GM23248 (cell line): ENCODE results near the gene DLG4. TPM values are rescaled to one million over a fixed set of nuclear protein-coding genes. Genes with fewer than 3 reads are reported as not detected.

Experiments used
- DNase-seq: peaks from one replicate; pipeline ENCODE4 v3.0.0-alpha.2; 2015
- H2AFZ ChIP-seq: fragments of 200-600 bp; sonication (generic); 2 replicates; pipeline ENCODE4 v1.6.1; 2016; ENCODE audit warnings: antibody characterized with exemption
- H3F3A ChIP-seq: fragments of 200-600 bp; sonication (generic); 2 replicates; pipeline ENCODE4 v1.6.1; 2016; ENCODE audit warnings: mild to moderate bottlenecking, antibody characterized with exemption, mixed run types; ENCODE audit not compliant: insufficient read depth
- H3K27ac ChIP-seq: fragments of 200-600 bp; sonication (generic); 2 replicates; pipeline ENCODE4 v1.5.1; 2016; ENCODE audit warnings: mild to moderate bottlenecking
- H3K27me3 ChIP-seq: fragments of 200-600 bp; sonication (generic); replicated peaks from 2 replicates; pipeline ENCODE4 v1.6.1; 2016; ENCODE audit warnings: mild to moderate bottlenecking; ENCODE audit not compliant: insufficient read depth
- H3K36me3 ChIP-seq: fragments of 200-600 bp; sonication (generic); 2 replicates; pipeline ENCODE4 v1.6.1; 2016; ENCODE audit warnings: low read depth, mild to moderate bottlenecking
- H3K4me1 ChIP-seq: fragments of 200-600 bp; sonication (generic); 2 replicates; pipeline ENCODE4 v1.6.1; 2016; ENCODE audit warnings: mild to moderate bottlenecking; ENCODE audit not compliant: insufficient read depth
- H3K4me2 ChIP-seq: fragments of 200-600 bp; sonication (generic); one replicate; pipeline ENCODE4 v1.6.1; 2016; ENCODE audit warnings: mild to moderate bottlenecking; ENCODE audit not compliant: unreplicated experiment
- H3K4me3 ChIP-seq: fragments of 200-600 bp; sonication (generic); 2 replicates; pipeline ENCODE4 v1.5.1; 2016; ENCODE audit warnings: mild to moderate bottlenecking
- H3K79me2 ChIP-seq: fragments of 200-600 bp; sonication (generic); 2 replicates; pipeline ENCODE4 v1.6.1; 2016; ENCODE audit warnings: mild to moderate bottlenecking; ENCODE audit not compliant: insufficient read depth
- H3K9ac ChIP-seq: fragments of 200-600 bp; sonication (generic); 2 replicates; pipeline ENCODE4 v1.6.1; 2016; ENCODE audit warnings: mild to moderate bottlenecking
- H3K9me2 ChIP-seq: fragments of 200-600 bp; sonication (generic); 2 replicates; pipeline ENCODE4 v1.6.1; 2016; ENCODE audit warnings: mixed run types, mild to moderate bottlenecking, moderate library complexity; ENCODE audit not compliant: insufficient read depth
- H3K9me3 ChIP-seq: fragments of 200-600 bp; sonication (generic); one replicate; pipeline ENCODE4 v1.6.1; 2017; ENCODE audit warnings: low read depth
- H4K20me1 ChIP-seq: fragments of 200-600 bp; sonication (generic); 2 replicates; pipeline ENCODE4 v1.6.0; 2016; ENCODE audit not compliant: insufficient read depth
- EZH2 ChIP-seq: fragments of 200-600 bp; sonication (generic); IDR thresholded peaks from 2 replicates; pipeline ENCODE4 v1.6.1; 2018; ENCODE audit warnings: antibody characterized with exemption, mild to moderate bottlenecking; ENCODE audit not compliant: insufficient read depth, poor library complexity, severe bottlenecking
- EZH2phosphoT487 ChIP-seq: fragments of 200-600 bp; sonication (generic); IDR thresholded peaks from 2 replicates; pipeline ENCODE4 v1.6.1; 2018; ENCODE audit warnings: antibody characterized with exemption, moderate library complexity, mild to moderate bottlenecking, low read depth; ENCODE audit not compliant: insufficient read depth
- WGBS, 2 experiments: methylation state at CpG; one replicate each; pipeline ENCODE4 v1.1.6; 2015 to 2017; ENCODE audit warnings: low lambda C conversion rate in 2 of 2, low coverage in 1 of 2; ENCODE audit errors: missing lambda C conversion rate in 2 of 2; 5-methylcytosine and 5-hydroxymethylcytosine counted together
- in situ Hi-C: fragments of 300-500 bp; cut with MboI; formaldehyde crosslinking; loops from 2 replicates; pipeline ENCODE4 v1.15.0; 2020
- polyA plus RNA-seq: library from polyadenylated mRNA; unstranded; fragments of >200 nt; fragmentation: Nextera tagmentation; extraction: Ambion mirVana; gene quantifications from 2 replicates; pipeline ENCODE4 v1.2.1, GENCODE V29; 2016
- total RNA-seq: library from RNA; depleted of rRNA; stranded (reverse); fragments of >200 nt; shearing (Covaris generic); gene quantifications from 2 replicates; pipeline ENCODE4 v1.2.3, GENCODE V29; 2014

DLG4 gene
- total and polyA plus RNA-seq, 2 experiments from 2014 or later = 1.3 to 13.1 TPM

DNA sequence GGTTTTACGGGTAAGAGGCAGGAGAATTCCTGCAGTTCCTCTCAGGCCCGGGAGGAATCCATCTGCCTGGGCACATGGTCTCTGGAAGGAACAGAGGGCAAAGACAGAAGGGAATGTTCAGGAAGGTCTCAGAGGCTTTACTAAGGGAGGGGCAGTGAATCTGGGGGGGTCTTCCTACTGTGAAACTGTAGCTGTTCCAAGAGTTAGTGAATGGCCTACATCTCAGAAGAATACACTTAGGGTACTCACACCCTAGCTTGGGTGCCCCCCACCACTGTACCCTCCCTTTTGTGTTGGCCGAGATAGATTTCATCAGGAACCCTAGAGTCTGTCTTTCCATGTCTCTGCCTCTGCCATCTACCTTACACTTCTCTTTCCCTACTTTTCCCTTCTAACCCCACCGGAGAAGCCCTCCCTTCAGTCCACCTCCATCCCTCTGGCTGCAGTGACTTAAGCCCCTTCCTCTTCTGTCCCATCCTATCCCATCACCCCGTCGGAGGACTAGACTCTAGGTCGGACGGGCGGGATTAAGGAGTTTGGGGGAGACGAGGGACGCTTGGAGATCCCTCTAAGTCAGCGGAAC lies 316 bp downstream of the DLG4 start:
- H3K27me3 ChIP-seq = no peaks in the 10 kb centered on the region
- H2AFZ ChIP-seq = peak overlapping the region; percentile 74
- H3K9me2 ChIP-seq = no peaks in the 10 kb centered on the region
- H4K20me1 ChIP-seq = no peaks in the 10 kb centered on the region
- H3F3A ChIP-seq = peaks cover 22% of the 10 kb centered on the region
- DNase-seq = no peak
- H3K36me3 ChIP-seq = peaks cover 15% of the 10 kb centered on the region; the same call in 1 of the 2 replicates
- H3K9ac ChIP-seq = peak overlapping the region; percentile 91
- 17 to 22% methylated on average over 12 of the region's 12 CpGs for WGBS, 2 experiments
- peak overlapping the region; percentile 81 for H3K4me3 ChIP-seq
- TF ChIP-seq EZH2 (no peak), EZH2phosphoT487 (no peak)
- H3K9me3 ChIP-seq = no peaks in the 10 kb centered on the region
- H3K27ac ChIP-seq = peak overlapping the region; percentile 86
- in situ Hi-C loops = no loop called here
- peaks cover 29% of the 10 kb centered on the region for H3K4me1 ChIP-seq
- peak overlapping the region; percentile 91 for H3K4me2 ChIP-seq
- peaks cover 53% of the 10 kb centered on the region for H3K79me2 ChIP-seq

GRCh38 chr17:7218758-7219157 lies 878 bp downstream of the DLG4 start:
- Histone ChIP-seq H3K9me3 (no peaks in the 10 kb centered on the region), H3K36me3 (peaks cover 14% of the 10 kb centered on the region; the same call in 1 of the 2 replicates), H3K9ac (no peak overlapping the region), H3K79me2 (peaks cover 58% of the 10 kb centered on the region), H3K4me3 (no peak overlapping the region), H4K20me1 (no peaks in the 10 kb centered on the region), H3K4me2 (no peak overlapping the region), H3F3A (peaks cover 22% of the 10 kb centered on the region), H3K27ac (peak overlapping the region; percentile 86; the same call in 1 of the 2 replicates), H3K27me3 (no peaks in the 10 kb centered on the region), H3K4me1 (peaks cover 34% of the 10 kb centered on the region), H3K9me2 (no peaks in the 10 kb centered on the region), H2AFZ (0 out of 2 replicates have a peak overlapping the region, but pooled peaks have one; percentile 74)
- in situ Hi-C loops = no loop called here
- WGBS, 2 experiments = 55 to 72% methylated on average over 4 to 6 of the region's 6 CpGs
- TF ChIP-seq EZH2 (no peak), EZH2phosphoT487 (no peak)
- no peak for DNase-seq

- in situ Hi-C loops = no loop called here
- TF ChIP-seq EZH2 (no peak), EZH2phosphoT487 (no peak)
- H3K36me3 ChIP-seq = peaks cover 8% of the 10 kb centered on the region; the same call in 1 of the 2 replicates
- H3K27me3 ChIP-seq = no peaks in the 10 kb centered on the region
- peaks cover 64% of the 10 kb centered on the region for H3K79me2 ChIP-seq
- peak overlapping the region; percentile 37; the same call in 1 of the 2 replicates for H3K27ac ChIP-seq
- H3K4me3 ChIP-seq = peak overlapping the region; percentile 70
- H3K9me2 ChIP-seq = no peaks in the 10 kb centered on the region
- peak overlapping the region; percentile 78 for H3K4me2 ChIP-seq
- H3K9ac ChIP-seq = peak overlapping the region; percentile 77
- peaks cover 24% of the 10 kb centered on the region for H3F3A ChIP-seq
- H4K20me1 ChIP-seq = no peaks in the 10 kb centered on the region
- WGBS, 2 experiments = 56 to 72% methylated on average over 5 to 6 of the region's 6 CpGs
- peaks cover 34% of the 10 kb centered on the region for H3K4me1 ChIP-seq
- DNase-seq = no peak
- H2AFZ ChIP-seq = peak overlapping the region; percentile 84
- no peaks in the 10 kb centered on the region for H3K9me3 ChIP-seq
Measured at GRCh38 chr17:7218166-7218565, 1.5 kb downstream of the DLG4 start.

- WGBS, 2 experiments = 1 to 3% methylated on average over 9 to 32 of the region's 32 CpGs
- TF ChIP-seq EZH2phosphoT487 = no peak
- no peak for TF ChIP-seq EZH2
Measured at GRCh38 chr17:7217113-7217987, 2.3 kb downstream of the DLG4 start.

More at GRCh38 chr17:7217113-7217987, 2.3 kb downstream of the DLG4 start:
- H3K9me2 ChIP-seq = no peaks in the 10 kb centered on the region
- peaks cover 16% of the 10 kb centered on the region for H3F3A ChIP-seq
- H3K9ac ChIP-seq = peak overlapping the region; percentile 83
- H3K27ac ChIP-seq = peak overlapping the region; percentile 37; the same call in 1 of the 2 replicates
- H4K20me1 ChIP-seq = no peaks in the 10 kb centered on the region
- peak; percentile 88 for DNase-seq
- H3K36me3 ChIP-seq = no peaks in the 10 kb centered on the region
- in situ Hi-C loops = no loop called here
- H3K4me2 ChIP-seq = peak overlapping the region; percentile 91
- H3K4me1 ChIP-seq = peaks cover 34% of the 10 kb centered on the region
- peak overlapping the region; percentile 84 for H2AFZ ChIP-seq
- H3K9me3 ChIP-seq = no peaks in the 10 kb centered on the region
- H3K79me2 ChIP-seq = peaks cover 64% of the 10 kb centered on the region
- H3K4me3 ChIP-seq = peak overlapping the region; percentile 87
- H3K27me3 ChIP-seq = no peaks in the 10 kb centered on the region
